ENCODE data around the gene DOK5.

GRCh38 chr20:54466127-54466526 is 9.3 kb upstream of the DOK5 start:
- TF ChIP-seq CTCF (IDR thresholded peaks at IDR 0.05; ENCODE audit: low read depth, low read length): no peak
- no peak for TF ChIP-seq POLR2A (IDR thresholded peaks at IDR 0.05; ENCODE audit: extremely low read depth, insufficient read length)
- TF ChIP-seq, protein P1, sequence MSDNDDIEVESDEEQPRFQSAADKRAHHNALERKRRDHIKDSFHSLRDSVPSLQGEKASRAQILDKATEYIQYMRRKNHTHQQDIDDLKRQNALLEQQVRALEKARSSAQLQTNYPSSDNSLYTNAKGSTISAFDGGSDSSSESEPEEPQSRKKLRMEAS (IDR thresholded peaks at IDR 0.05; ENCODE audit: low read depth, low read length): no peak

Data from NB4 (cell line).